NCI-H2227 treated with DMSO at 0.1 percent for 48 hours (cell line): ENCODE measurements around the gene ARFGAP1.

Source experiments
- DNase-seq: peaks from one replicate; lab custom pipeline; 2025; lab: John Stamatoyannopoulos, UW

ARFGAP1 gene

DNA sequence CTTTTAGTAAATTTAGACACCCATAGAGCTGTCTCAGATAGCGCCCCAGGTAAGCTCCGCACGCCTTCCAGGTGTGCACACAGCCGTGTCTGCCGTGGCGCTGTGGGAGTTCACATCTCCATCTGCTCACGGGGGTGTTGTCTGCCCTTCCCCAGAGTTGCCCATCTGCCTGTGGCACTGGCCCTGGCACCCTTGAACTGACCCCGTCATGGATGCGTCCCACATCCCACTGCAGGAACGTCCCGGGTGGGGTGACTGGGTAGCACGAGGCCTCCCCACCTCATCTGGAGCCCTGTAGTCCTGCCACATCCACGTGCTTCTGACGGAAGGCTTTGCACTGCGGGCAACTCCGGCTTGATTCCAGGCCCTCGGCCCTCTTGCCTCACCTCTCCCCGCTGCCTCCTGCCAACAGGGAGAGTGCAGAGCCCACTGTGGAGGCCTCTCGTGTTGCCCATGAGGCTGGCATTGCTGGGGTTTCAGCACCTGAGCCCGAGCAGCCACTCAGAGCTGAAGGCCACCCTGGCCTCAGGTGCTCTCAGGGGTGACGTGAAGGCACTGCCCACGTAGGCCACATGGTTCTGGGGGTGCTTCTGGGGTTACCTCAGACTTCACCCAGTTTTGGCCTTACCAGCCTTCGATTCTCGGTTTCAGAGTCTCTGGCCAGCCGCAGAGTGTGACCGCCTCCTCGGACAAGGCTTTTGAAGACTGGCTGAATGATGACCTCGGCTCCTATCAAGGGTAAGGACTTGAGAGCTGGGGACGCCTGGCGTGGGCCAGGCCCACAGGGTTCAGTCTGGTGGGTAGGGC, 5.1 kb downstream of the ARFGAP1 start:
- no peak for DNase-seq

DNA sequence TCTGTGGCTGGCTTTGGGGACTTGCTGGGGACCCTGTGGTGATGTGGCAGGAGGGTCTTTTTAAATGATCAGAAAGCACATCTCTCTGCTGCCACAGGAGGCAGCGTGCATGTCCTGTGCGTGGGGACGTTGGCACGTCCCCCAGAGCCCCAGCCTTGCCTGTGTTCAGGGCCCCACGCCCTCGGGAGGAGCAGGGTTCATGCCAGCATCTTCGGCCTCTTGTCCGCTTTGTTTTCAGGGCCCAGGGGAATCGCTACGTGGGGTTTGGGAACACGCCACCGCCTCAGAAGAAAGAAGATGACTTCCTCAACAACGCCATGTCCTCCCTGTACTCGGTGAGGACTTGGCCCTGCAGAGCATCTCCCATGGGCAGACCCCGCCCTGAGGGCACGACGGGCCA, 6.0 kb downstream of the ARFGAP1 start:
- no peak for DNase-seq

DNA sequence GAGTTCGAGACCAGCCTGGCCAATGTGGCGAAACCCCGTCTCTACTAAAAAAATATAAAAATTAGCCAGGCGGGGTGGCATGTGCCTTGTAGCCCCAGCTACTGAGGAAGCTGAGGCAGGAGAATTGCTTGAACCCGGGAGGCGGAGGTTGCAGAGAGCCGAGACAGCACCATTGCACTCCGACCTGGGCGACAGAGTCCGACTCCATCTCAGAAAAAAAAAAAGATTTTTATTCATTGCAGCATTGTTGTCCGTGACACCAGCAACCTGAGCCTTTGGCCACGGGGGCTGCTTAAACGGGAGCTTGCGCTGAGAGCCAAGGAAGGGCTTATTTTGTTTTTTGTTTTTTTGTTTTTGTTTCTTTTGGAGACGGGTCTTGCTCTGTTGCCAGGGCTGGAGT, 7.3 kb downstream of the ARFGAP1 start:
- DNase-seq: no peak

DNA sequence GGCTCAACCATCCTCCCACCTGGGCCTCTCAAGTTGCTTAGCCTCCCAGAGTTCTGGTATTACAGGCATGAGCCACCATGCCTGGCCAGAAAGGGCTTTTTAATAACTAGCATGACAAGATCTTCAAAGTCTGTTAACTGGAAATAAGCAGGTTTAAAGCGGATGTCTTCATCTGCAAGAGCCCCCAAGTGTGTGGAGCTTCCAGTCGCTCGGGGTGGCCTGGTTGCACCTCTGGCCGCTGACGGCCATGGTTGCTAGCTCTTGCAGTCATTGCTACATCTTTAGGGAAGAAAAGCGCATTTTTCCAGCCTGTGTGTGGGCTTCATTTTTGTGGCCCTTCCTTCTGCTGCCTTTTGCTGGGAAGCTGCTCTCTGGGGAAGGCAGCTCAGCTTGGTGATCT, 7.8 kb downstream of the ARFGAP1 start:
- DNase-seq: no peak

DNA sequence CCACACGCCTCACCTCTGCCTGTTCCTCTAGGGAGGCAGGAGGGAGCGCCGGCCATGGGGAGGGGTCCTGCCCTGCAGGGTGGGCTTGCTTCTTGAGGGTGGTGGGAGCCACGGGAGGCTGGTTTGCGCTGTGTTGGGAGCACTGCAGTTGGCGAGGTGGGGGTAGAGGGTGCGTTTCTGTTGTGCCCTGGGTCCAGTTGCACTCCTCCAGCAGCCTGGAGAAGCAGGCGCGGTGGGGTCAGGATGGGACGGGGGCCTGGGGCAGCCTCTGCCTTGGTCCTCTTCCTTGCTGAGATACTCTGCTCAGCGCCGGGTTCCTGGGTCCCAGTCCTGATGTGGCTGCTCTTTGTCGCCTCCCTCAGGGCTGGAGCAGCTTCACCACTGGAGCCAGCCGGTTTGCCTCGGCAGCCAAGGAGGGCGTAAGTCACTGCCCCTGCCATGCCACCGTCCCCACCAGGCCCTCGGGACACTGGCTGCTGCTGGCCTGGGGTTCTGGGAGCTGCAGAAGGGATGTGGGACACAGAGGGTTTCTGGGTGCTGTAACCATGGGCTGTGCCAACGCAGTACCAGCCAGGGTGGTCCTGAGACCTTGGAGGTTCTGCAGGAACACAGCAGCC, 8.4 kb downstream of the ARFGAP1 start:
- DNase-seq: no peak

DNA sequence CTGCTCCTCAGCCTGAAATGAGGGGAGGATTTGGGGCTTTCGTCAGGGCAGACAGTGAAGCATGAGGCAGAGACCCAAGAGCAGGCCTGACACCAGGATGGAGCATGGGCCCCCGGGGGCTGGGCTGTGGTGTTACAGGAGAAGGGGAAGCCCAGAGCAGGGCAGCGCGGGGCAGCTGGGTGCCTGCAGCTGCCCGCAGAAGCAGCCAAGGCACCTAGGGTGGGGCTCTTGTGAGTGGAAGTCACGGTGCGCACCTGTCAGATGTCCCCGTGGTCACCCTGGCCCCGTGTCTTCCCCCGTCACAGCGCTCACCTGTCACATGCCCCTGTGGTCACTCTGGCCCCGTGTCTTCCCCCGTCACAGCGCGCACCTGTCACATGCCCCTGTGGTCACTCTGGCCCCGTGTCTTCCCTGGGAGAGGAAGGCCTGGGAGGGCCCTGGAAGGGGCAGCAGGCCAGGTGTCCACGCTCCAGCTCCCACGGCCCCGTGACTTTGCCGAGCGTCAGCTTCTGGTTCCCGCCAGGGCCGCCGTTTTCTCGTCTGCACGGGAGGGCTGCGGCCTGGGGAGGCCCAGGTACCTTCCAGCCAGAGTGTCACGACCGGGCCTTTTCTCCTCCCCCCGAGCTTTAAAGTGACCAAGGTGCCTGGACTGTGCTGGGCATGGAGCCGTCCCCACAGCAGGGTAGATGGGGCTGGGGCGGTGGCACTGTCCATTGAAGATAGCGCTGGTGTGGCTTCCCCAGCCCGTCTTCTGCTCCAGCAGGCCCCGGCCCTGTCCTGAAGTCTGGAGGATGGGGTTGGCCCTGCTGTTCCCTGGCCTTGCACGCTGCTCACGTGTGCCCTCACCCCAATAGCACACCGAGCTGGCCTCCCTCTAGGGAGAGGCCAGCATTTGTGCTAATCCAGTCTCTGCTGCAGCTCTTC, 9.4 kb downstream of the ARFGAP1 start:
- DNase-seq: no peak

DNA sequence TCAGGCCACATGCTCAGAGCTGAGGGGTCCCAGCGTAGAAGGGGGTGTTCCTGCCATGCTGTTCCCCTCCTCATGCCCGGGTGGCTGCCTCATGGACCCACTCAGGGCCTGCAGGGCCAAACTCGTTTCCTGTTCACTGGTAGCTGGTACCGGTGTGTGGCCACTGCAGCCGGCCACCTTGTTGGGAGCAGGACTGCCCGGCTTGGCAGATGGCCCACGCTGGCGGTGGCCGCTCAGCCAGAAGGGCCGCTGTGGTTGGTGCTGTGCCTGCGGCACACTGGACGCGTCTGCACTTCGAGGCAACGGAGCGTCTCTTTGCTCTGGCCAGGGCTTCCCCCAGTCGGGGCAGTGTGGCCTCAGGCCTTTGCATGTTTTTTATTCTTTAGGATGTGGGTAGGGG, 10.3 kb downstream of the ARFGAP1 start:
- no peak for DNase-seq

DNA sequence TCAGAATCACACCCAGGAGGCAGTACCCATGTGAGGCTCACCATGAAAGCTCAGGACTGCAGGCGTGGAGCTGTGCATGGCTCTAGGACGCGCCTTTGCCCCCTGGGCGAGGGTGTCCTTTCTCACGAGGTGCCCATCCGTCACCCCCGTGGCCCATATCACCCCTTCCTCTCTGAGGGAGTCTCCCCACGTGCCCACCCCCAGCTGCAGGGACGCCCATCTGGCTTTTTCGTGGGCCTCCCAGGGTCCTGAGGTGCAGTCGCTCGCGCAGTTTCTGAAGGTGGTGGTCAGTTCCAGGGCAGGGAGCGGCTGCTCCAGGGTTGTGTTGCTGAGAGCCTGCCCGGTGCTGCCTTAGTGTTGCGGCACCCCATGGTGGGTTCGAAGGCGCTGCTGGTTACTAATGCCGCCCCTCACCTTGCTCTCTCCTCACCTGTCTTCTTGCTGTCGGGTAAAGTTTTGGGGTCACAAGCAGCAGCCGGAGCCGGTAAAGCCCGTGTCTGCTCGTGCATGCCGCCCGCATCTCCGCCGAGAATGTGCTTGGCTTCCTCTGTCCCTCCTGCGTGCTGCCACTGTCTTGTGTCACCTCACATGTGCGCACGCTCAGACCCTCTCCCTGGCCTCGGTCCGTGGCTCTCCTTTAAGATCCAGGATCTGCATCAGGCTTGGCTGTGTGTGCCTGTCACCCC, 10.9 kb downstream of the ARFGAP1 start:
- DNase-seq: no peak

DNA sequence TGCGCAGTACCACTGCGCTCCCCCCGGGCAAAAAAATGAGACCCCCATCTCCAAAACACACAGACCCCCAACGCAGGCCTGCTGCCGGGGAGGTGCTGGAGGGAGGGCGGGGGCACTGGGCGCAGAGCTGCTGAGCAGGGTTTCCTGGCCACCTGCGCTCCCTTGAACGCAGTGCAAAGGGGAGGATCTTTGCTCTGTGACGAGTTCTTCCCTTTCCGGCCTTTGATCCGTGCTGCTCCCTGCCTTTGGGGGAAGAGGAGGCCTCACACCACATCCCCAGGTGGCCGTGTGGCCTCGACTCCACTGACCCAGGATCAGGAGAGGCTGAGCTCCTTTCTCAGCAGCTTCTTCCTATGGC, 11.4 kb downstream of the ARFGAP1 start:
- no peak for DNase-seq

DNA sequence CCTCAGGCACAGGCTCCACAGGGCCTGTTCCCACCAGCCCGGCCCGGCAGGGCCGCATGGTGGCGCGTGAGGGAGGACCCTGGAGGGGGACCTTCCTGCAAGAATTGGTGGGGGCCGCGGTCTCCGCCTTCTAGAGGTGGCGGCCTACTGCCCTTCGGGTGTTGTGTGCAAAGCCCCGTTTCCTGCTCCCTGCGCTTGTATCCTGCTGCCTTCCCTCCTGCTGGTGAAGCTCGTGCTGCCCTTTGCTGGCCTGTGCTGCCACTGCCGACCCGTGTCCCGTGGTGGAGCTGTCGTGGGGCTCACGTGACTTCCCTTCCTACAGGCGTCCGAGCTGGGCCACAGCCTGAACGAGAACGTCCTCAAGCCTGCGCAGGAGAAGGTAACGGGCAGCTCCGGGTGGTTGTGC, 11.9 kb downstream of the ARFGAP1 start:
- no peak for DNase-seq

DNA sequence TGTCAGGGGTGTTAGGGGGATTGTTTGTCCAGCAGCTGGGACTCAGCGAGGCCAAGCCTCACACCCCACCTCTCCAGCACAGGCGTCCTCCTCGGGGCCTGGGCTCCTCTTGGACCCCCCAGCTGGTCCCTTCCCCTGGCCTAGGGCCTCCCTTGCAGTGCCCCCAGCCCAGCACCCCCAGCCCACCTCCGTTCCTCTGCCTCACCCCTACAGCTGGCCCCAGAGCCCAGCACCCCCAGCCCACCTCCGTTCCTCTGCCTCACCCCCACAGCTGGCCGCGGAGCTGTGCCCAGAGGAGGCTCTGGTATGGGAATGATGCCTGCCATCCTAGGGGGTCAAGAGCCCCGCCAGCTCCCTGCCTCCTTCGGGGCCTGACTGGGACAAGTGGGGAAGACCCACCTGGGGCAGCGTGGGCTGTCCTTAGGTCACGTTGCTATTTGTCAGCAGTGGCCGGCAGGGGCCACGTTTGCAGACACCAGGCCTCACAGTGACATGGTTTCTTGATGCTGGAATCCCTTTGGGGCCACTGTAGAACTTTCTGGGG, 12.4 kb downstream of the ARFGAP1 start:
- DNase-seq: no peak

DNA sequence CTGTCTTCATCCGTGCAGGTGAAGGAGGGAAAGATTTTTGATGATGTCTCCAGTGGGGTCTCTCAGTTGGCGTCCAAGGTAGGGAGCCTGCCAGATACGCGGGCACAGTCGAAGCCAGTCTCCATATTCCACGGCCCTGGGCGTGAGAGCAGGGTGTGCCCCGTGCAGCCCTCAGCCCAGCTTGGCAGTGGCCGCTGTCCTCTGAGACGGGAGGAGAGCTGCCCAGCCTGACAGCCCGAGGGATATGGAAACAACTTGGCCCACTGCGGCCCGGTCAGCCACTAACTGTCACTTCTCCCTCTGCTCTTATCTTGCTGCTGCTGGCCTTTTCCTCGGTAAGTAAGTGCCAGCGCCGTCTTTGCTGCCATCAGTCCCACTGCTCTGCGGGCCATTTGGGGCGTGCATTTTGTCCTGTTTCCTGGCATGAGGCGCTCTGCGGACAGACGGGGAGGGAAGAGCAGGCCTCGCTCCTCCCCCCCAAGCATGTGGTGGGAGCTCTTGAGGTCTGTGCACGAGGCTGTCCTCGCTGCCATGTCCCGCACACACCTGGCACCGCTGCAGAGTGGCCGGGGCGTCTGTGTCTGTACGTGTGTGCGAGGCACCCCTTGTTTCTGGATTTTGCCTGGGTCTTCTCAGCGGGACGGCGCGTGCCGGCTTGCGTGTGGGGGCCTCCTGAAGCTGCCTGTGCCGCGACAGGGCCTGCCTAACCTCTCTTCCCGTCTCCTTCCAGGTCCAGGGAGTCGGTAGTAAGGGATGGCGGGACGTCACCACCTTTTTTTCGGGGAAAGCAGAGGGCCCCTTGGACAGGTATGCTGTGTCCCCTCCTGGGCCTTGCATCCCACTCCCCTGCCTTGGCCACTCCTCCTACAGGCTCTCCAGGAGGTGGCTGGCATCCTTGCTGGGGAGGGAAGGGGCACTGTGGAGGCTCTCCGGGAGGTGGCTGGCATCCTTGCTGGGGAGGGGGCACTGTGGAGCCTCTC, 13.3 kb downstream of the ARFGAP1 start:
- no peak for DNase-seq

DNA sequence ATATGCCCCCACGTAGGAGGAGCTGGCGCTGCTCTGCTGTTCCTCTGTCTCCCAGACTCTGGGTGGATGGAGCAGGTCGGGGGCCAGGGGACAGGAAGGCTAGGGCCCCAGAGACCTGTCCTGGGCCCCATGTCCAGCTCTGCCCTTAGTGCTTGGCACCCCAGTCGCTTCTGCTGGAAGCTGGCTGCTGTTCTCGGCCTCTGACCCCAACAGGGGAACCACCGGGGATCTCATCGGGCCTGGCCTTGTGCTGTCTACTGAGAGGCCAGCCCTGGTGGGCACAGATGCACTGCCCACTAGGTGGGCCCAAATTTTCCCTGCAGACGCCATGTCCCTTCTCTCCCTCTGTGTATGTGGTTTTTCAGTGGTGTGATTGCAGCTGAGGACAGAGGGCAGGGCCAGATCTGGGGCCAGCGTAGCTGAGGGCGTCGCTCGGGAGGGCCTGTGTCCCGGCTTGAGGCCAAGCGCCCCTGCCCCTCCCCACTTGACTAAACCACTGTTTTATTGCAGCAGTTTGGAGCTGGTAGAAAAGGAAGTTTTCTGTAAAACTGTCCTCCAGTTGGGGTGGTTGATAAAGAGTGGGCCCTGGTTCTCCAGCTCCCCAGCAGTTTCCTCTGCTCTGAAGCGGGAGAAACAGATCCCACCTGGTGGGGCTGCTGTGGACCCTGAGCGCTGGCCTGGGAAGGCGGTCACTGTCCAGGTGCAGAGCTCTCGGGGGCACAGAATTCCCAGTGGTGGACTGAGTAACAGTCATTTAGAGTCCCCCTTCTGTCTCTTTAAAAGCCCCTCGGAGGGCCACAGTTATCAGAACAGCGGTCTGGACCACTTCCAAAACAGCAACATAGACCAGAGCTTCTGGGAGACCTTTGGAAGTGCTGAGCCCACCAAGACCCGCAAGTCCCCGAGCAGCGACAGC, 14.4 kb downstream of the ARFGAP1 start:
- DNase-seq: no peak

DNA sequence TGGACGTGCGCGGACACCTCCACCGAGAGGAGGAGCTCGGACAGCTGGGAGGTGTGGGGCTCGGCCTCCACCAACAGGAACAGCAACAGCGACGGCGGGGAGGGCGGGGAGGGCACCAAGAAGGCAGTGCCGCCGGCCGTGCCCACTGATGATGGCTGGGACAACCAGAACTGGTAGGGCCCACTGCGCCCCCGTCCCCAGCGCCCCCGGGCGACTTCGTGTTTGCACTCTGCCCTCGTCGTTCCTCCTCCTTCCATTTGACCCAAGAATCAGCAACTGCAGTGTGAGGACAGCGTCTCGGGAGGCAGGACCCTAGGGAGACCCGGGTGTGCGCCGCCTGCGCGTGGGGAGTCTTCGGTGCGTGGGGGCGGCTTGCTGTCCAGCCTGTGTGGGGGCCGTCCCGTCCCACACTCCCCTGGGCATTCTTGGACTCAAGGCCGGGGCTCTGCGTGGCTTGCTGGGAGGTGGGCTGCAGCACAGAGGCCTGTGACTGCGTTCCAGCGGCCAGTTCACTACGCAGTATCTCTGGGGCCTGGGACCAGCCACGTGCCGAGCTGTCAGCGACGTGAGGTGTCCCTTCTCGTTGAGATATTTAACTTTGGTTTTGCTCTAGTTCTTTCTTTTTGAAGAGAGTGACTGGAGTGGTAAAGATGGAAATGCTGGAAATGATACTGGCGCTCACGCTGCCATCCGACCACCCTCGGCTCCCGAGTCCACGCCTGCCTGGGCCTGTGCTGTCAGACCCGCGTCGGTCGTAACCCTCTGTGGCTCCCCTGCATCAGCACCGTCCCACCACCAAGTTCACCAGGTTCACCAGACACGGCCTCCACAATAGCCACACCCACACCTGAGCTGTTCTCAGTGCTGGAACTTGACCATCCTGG, 15.3 kb downstream of the ARFGAP1 start:
- no peak for DNase-seq

DNA sequence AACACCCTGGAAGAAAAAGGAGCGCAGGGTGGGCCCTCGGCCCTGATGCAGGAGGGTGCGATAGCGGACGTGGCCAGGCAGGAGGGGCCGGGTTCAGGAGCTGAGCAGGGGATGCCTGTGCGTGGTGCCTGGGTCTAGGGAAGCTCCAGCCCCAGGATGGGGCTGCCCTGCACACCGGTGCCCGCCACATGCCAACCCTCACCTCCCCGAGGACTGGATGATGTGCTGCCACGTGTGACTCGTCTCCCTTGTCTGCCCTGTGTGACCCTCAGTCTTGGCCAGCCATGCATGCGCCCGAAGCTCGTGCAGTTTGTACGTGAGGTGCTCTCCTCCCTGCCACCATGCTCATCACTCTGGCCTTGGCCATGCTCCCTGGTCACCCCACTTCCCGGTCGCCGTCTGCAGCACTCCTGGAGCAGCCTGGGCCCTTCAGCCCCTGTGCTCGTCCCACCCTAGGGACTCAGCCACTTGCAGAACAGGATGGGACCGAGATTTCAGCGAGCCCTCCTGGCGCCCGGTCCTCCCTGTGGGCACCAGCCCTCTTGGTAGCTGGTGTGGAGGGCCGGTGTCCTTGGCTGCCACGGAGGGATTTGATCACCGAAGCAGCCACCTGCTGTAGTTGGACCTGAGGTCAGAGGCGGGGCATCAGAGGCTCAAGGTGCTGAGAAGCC, 16.1 kb downstream of the ARFGAP1 start:
- no peak for DNase-seq

DNA sequence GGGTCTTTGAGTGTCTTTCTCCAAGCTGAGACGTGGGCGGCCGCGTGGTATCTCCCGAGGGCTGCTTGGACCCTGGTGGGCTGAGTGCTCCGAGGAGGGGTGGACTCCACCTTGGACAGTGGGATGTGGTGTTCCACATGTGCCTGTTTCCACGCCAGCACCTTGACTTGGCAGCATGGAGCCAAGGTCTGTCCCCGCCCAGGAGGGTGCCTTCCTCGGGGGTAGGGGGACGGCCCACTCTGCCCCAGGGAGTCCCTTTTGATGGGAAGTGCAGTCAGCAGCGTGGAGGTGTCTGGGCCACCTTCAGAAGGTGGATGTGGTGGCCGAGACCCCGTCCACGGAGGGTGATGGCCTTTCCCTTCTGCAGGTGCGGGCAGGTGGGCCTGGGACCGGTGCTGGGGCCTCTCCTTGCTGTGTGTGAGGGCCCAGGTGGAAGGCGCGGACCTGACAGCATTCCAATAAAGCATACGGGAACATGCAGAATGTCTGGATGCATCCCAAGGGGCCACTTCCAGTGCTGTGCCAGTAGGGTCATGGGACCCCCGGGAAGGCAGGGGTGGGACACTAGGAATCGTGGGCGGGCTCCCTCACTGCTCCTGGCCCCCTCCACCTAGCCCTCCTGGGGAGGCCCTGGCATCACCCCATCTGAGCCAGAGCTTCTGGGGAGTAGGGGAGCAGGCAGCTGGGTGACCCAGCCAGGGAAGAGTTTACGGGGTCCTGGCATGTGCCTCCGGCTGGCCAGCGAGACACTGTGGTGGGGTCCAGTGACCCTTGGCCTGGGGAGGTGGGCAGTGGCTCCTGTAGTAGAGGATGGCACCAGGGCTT, 16.9 kb downstream of the ARFGAP1 start:
- DNase-seq: no peak

DNA sequence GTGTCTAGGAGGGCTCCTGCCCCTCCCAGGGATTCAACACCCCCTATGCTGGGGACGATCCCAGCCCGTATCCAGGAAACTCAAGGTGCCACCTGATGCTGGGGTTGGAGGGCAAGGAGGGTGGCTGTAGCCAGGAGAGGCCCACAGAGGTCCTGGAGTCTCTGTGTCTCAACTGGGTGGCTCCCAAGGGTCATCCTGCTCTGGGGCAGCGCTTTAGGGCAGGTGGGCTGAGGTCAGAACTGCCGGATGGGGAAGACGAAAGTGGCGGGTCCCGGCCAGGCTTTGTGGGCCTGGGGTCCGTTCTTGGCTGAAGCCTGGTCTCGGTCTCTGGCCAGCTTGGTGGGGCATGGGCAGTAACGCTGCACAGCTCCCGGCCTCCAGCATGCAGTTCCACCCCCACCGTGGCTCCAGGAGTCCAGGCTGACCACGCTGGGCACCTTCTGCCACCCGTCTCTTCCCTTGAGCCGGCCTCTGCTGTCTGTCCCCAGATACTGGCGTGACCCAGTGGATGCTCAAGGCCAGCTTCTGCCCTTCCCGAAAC, 17.6 kb downstream of the ARFGAP1 start:
- DNase-seq: no peak
